Measurements from ENCODE around the gene TMEM132D. TPM values are rescaled to one million over a fixed set of nuclear protein-coding genes. Genes with fewer than 3 reads are reported as not detected.
"Not testable (repeated sequence)": the region's sequence is repeated elsewhere in the genome, so short reads cannot be mapped to it uniquely, and the experiment has no call there.

TMEM132D gene
- total RNA-seq, 2 donors from 2014 or later = not detected

- no peak for TF ChIP-seq CTCF (IDR thresholded peaks at IDR 0.05)
- DNase-seq (ENCODE audit: low spot score) (no peak), ATAC-seq (ENCODE audit: insufficient number of reproducible peaks, low FRiP score, low read depth) (no peak)
- Histone ChIP-seq H3K27ac (no peak overlapping the region), H3K27me3 (replicated peaks; ENCODE audit: insufficient read depth) (no peaks in the 10 kb centered on the region), H3K4me3 (no peak overlapping the region), H3K4me1 (ENCODE audit: control insufficient read depth in 1 of 2, low read depth in 2 of 2) (no peaks in the 10 kb centered on the region), H3K36me3 (no peaks in the 10 kb centered on the region), H3K9me3 (no peaks in the 10 kb centered on the region)
These were observed 506 bp downstream of the TMEM132D start for GRCh38 chr12:129903092-129903945.

- no peaks in the 10 kb centered on the region for H3K27me3 ChIP-seq (replicated peaks; ENCODE audit: insufficient read depth)
- no peaks in the 10 kb centered on the region for H3K9me3 ChIP-seq
- no peaks in the 10 kb centered on the region for H3K4me1 ChIP-seq (ENCODE audit: control insufficient read depth in 1 of 2, low read depth in 2 of 2)
- no peak for ATAC-seq (ENCODE audit: insufficient number of reproducible peaks, low FRiP score, low read depth)
- no peak overlapping the region for H3K4me3 ChIP-seq
- no peak for DNase-seq (ENCODE audit: low spot score)
- no peak for TF ChIP-seq CTCF (IDR thresholded peaks at IDR 0.05)
- H3K36me3 ChIP-seq = no peaks in the 10 kb centered on the region
- H3K27ac ChIP-seq = no peak overlapping the region
These were observed 1.3 kb downstream of the TMEM132D start for GRCh38 chr12:129902371-129903091.

- no peaks in the 10 kb centered on the region for H3K9me3 ChIP-seq
- no peak overlapping the region for H3K27ac ChIP-seq
- no peaks in the 10 kb centered on the region for H3K27me3 ChIP-seq (replicated peaks; ENCODE audit: insufficient read depth)
- no peaks in the 10 kb centered on the region for H3K4me1 ChIP-seq (ENCODE audit: control insufficient read depth in 1 of 2, low read depth in 2 of 2)
- H3K4me3 ChIP-seq = no peak overlapping the region
- DNase-seq (ENCODE audit: low spot score) (no peak), ATAC-seq (ENCODE audit: insufficient number of reproducible peaks, low FRiP score, low read depth) (no peak)
- no peaks in the 10 kb centered on the region for H3K36me3 ChIP-seq
- TF ChIP-seq CTCF (IDR thresholded peaks at IDR 0.05) = no peak
These were observed 2.6 kb downstream of the TMEM132D start for GRCh38 chr12:129901254-129901653.

GRCh38 chr12:129900306-129900705 is 3.5 kb downstream of the TMEM132D start:
- H3K36me3 ChIP-seq = no peaks in the 10 kb centered on the region
- ATAC-seq (ENCODE audit: insufficient number of reproducible peaks, low FRiP score, low read depth) = no peak
- TF ChIP-seq CTCF (IDR thresholded peaks at IDR 0.05) = no peak
- no peak for DNase-seq (ENCODE audit: low spot score)
- no peaks in the 10 kb centered on the region for H3K27me3 ChIP-seq (replicated peaks; ENCODE audit: insufficient read depth)
- no peaks in the 10 kb centered on the region for H3K4me1 ChIP-seq (ENCODE audit: control insufficient read depth in 1 of 2, low read depth in 2 of 2)
- no peak overlapping the region for H3K27ac ChIP-seq
- no peak overlapping the region for H3K4me3 ChIP-seq
- H3K9me3 ChIP-seq = no peaks in the 10 kb centered on the region

- not testable (repeated sequence) for H3K36me3 ChIP-seq; H3K27ac ChIP-seq; H3K9me3 ChIP-seq; H3K4me1 ChIP-seq (ENCODE audit: control insufficient read depth in 1 of 2, low read depth in 2 of 2); DNase-seq (ENCODE audit: low spot score); ATAC-seq (ENCODE audit: insufficient number of reproducible peaks, low FRiP score, low read depth); H3K4me3 ChIP-seq; H3K27me3 ChIP-seq (replicated peaks; ENCODE audit: insufficient read depth)
These were observed 4.8 kb downstream of the TMEM132D start for GRCh38 chr12:129899045-129899444.

Measured in thoracic aorta (tissue), 2 donors.